Upper lobe of left lung (tissue), 6 donors: ENCODE results near the gene VDR. TPM values are rescaled to one million over a fixed set of nuclear protein-coding genes. Genes with fewer than 3 reads are reported as not detected.

Experiments used
- ATAC-seq, 2 donors: fragments of 200-7000 bp; cut with Tn5 transposase; one replicate each; pipeline ENCODE4 v1.9.1; 2022; ENCODE audit warnings: mild to moderate bottlenecking in 2 of 2, moderate library complexity in 2 of 2; ENCODE audit not compliant: low FRiP score in 2 of 2
- DNase-seq, 2 donors: peaks; one replicate each; pipeline ENCODE4 v3.0.0-alpha.2; 2019 to 2020
- H3K27ac ChIP-seq, 4 donors: fragments of 200-600 bp; sonication (generic); one replicate each; pipeline ENCODE4 v1.5.1; 2016 to 2019
- H3K27me3 ChIP-seq, 4 donors: fragments of 200-600 bp; sonication (generic); one replicate each; pipeline ENCODE4 v1.5.1; 2017 to 2019
- H3K36me3 ChIP-seq, 4 donors: fragments of 200-600 bp; sonication (generic); one replicate each; pipeline ENCODE4 v1.5.1; 2016 to 2019
- H3K4me1 ChIP-seq, 4 donors: fragments of 200-600 bp; sonication (generic); one replicate each; pipeline ENCODE4 v1.5.1; 2018 to 2019
- H3K4me3 ChIP-seq, 4 donors: fragments of 200-600 bp; sonication (generic); one replicate each; pipeline ENCODE4 v1.5.1; 2017 to 2019; ENCODE audit warnings: mild to moderate bottlenecking in 2 of 4, moderate library complexity in 1 of 4
- H3K9me3 ChIP-seq, 4 donors: fragments of 200-600 bp; sonication (generic); one replicate each; pipeline ENCODE4 v1.5.1; 2018 to 2019
- CTCF ChIP-seq, 6 experiments: fragments of 450-650 bp in 4 of 6; fragments of 200-600 bp in 2 of 6; sonication (generic) in 2 of 6; IDR thresholded peaks; one replicate each; pipeline ENCODE4 v1.5.1; 2016 to 2019; ENCODE audit warnings: antibody characterized with exemption in 6 of 6
- EP300 ChIP-seq, 4 donors: sonication (generic); formaldehyde crosslinking; IDR thresholded peaks; one replicate each; pipeline ENCODE4 v1.5.1; 2017; ENCODE audit warnings: antibody characterized with exemption in 4 of 4, control low read depth in 2 of 4
- POLR2A ChIP-seq, 4 donors: fragments of 450-650 bp; IDR thresholded peaks; one replicate each; pipeline ENCODE4 v1.5.1; 2016 to 2017; ENCODE audit warnings: antibody characterized with exemption in 4 of 4, mild to moderate bottlenecking in 2 of 4
- POLR2AphosphoS5 ChIP-seq, 2 donors: sonication (generic); formaldehyde crosslinking; IDR thresholded peaks; one replicate each; pipeline ENCODE4 v1.5.1; 2017; ENCODE audit warnings: antibody characterized with exemption in 2 of 2
- WGBS, 2 donors: methylation state at CpG; one replicate each; pipeline ENCODE4 v1.1.5; 2017 to 2018; 5-methylcytosine and 5-hydroxymethylcytosine counted together
- total RNA-seq, 6 donors: library from RNA; depleted of rRNA in 4 of 6; stranded (reverse); fragments of >200 nt in 4 of 6; gene quantifications; one replicate each; pipeline versions ENCODE4 v1.1.0 to v1.2.1, GENCODE V29; 2016 to 2021
- donor health status: DM: no; HTN: no; CAD: no; lungs with moderate emphysema.
- donor health status: DM: no; HTN: yes; CAD: no; lungs with severe emphysema.

VDR gene
- total RNA-seq, 6 donors from 2014 or later = 23.0 to 41.1 (median 27.5) TPM

DNA sequence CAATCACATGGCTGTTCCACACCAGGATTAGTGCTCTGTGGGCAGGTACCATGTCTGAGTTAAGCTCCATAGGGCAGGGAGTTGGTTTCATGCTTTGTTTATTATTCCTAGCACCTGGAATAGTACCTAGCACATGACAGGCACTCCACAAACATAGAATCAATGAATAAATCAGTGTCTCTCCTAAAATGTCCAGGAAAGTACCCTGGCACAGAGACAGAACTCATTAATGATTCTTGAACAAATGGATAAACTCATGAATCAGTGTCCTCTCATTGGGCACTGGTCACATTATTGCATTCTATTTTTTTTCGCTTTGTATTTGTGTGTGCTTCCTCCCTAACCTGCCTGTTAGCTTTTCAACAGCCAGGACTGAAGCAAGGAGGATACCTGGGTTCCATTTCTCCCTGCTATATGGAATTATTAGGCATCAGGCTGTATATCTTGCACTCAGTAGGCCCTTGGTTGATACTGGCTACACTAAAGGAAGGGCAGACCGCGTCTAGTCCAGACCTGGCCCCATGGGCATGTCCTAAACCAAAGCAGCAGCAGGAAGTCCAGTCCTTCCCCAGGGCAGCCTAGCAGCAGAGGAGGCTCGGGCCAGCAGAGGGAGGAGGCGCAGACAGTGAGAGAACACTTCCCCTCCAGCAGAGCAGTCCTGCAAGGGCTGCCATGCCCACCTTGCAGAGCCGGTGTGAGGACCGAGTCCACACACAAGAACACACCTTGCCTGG lies 103.5 kb downstream of the VDR start:
- Histone ChIP-seq H3K4me1 (peaks cover 73 to 82% (median 74%) of the 10 kb centered on the region in 4 donors), H3K27me3 (no peaks in the 10 kb centered on the region), H3K27ac (peak overlapping the region; percentile 59 to 99 (median 88)), H3K9me3 (no peaks in the 10 kb centered on the region), H3K4me3 (peak overlapping the region in 1 of 4 donors; percentile 1), H3K36me3 (peaks cover 19 to 48% (median 25%) of the 10 kb centered on the region in 4 donors)
- TF ChIP-seq CTCF (IDR thresholded peaks at IDR 0.05) (peak in 5 of 6 experiments; percentile 15 to 55 (median 18)), POLR2A (IDR thresholded peaks at IDR 0.05) (no peak)
- ATAC-seq (peak; percentile 5 to 59), DNase-seq (peak in 1 of 2 donors; percentile 53)
- 38 to 46% methylated on average over 7 of the region's 7 CpGs for WGBS, 2 donors

DNA sequence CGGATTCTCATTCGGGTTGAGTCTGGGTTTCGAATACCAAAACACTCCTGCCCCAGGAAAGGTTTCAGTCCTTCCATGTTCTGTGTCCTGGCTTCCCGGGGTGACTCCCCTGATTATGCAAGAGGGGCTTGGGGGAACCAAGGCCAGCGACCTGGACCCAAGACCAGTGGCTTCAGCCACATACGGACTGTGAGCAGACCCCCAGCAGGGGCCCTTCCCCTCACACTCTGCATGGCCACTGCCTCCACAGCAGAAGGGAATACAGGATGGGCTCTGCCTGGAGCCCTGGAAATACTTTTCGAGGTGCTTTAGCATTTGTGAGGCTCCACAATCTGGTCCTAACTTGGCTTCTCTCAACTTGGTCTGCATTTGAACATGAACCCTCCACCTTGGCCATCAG lies 104.2 kb downstream of the VDR start:
- Histone ChIP-seq H3K9me3 (no peaks in the 10 kb centered on the region), H3K4me3 (no peak overlapping the region), H3K36me3 (peaks cover 23 to 55% (median 32%) of the 10 kb centered on the region in 4 donors), H3K27me3 (no peaks in the 10 kb centered on the region), H3K27ac (peak overlapping the region; percentile 58 to 99 (median 78)), H3K4me1 (peaks cover 65 to 74% (median 66%) of the 10 kb centered on the region in 4 donors)
- DNase-seq (no peak), ATAC-seq (no peak)
- WGBS, 2 donors = 85 to 92% methylated on average over 7 of the region's 7 CpGs
- no peak for TF ChIP-seq POLR2AphosphoS5 (IDR thresholded peaks at IDR 0.05)

GRCh38 chr12:47799357-47799955 lies 105.3 kb downstream of the VDR start:
- Histone ChIP-seq H3K4me3 (no peak overlapping the region), H3K27me3 (no peaks in the 10 kb centered on the region), H3K9me3 (no peaks in the 10 kb centered on the region), H3K4me1 (peaks cover 54 to 63% (median 55%) of the 10 kb centered on the region in 4 donors), H3K36me3 (peaks cover 29 to 55% (median 43%) of the 10 kb centered on the region in 4 donors), H3K27ac (peak overlapping the region; percentile 47 to 99 (median 78))
- DNase-seq = no peak
- ATAC-seq = peak; percentile 3 to 50
- WGBS, 2 donors = 49% methylated on average over 6 to 7 of the region's 7 CpGs
- TF ChIP-seq POLR2AphosphoS5 (IDR thresholded peaks at IDR 0.05) (peak in 1 of 2 donors; percentile 8), CTCF (IDR thresholded peaks at IDR 0.05) (no peak)

DNA sequence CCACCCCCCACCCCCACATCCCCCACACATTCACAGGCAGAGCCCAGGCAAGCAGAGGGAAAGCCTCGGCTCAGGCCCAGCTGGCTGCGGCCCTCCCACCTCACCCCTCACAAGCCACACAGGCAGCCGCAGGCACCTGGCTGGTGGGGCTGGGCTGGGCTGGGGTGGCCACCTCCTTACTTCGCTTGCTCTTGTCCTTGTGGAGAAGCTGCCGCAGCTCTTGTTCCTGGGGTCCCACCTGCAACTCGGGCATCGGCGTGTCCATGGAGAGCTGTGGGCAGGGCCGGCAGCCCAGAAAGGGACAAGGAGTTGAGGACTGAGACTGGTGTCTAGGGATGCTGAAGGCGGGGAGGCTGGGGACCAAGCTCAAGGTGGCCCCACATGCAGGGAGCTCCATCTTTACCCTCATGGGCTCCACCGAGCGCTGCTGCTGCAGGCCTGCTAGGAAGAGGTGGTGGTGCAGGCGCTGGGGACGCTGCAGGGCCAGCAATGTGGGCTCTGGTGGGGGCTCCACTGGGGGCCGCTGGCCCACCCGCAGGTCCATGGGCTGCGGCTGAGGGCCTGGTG lies 106.3 kb downstream of the VDR start:
- Histone ChIP-seq H3K9me3 (no peaks in the 10 kb centered on the region), H3K27ac (peak overlapping the region in 2 of 4 donors; percentile 98 to 99), H3K36me3 (peaks cover 37 to 60% (median 53%) of the 10 kb centered on the region in 4 donors), H3K4me3 (no peak overlapping the region), H3K4me1 (peaks cover 44 to 53% (median 45%) of the 10 kb centered on the region in 4 donors), H3K27me3 (no peaks in the 10 kb centered on the region)
- no peak for TF ChIP-seq EP300 (IDR thresholded peaks at IDR 0.05)
- no peak for TF ChIP-seq POLR2AphosphoS5 (IDR thresholded peaks at IDR 0.05)
- TF ChIP-seq CTCF (IDR thresholded peaks at IDR 0.05) = no peak
- no peak for TF ChIP-seq POLR2A (IDR thresholded peaks at IDR 0.05)
- 93 to 94% methylated on average over 3 to 17 of the region's 17 CpGs for WGBS, 2 donors
- no peak for ATAC-seq
- no peak for DNase-seq

GRCh38 chr12:47797441-47797840 lies 107.4 kb downstream of the VDR start:
- no peak overlapping the region for H3K4me3 ChIP-seq
- ATAC-seq (no peak), DNase-seq (no peak)
- no peaks in the 10 kb centered on the region for H3K9me3 ChIP-seq
- 89 to 94% methylated on average over 8 of the region's 10 CpGs for WGBS, 2 donors
- TF ChIP-seq CTCF (IDR thresholded peaks at IDR 0.05) = peak in 2 of 6 experiments; percentile 38 to 40
- no peak for TF ChIP-seq POLR2AphosphoS5 (IDR thresholded peaks at IDR 0.05)
- H3K4me1 ChIP-seq = peaks cover 34 to 43% (median 35%) of the 10 kb centered on the region in 4 donors
- H3K27me3 ChIP-seq = no peaks in the 10 kb centered on the region
- peak overlapping the region in 2 of 4 donors; percentile 33 to 98 for H3K27ac ChIP-seq
- H3K36me3 ChIP-seq = peaks cover 38 to 70% (median 61%) of the 10 kb centered on the region in 4 donors
